ENCODE results near the gene CTNNA2. TPM values are rescaled to one million over a fixed set of nuclear protein-coding genes. Genes with fewer than 3 reads are reported as not detected.

The CTNNA2 gene
- total RNA-seq, 1 donor from 2014 or later = not detected

DNA sequence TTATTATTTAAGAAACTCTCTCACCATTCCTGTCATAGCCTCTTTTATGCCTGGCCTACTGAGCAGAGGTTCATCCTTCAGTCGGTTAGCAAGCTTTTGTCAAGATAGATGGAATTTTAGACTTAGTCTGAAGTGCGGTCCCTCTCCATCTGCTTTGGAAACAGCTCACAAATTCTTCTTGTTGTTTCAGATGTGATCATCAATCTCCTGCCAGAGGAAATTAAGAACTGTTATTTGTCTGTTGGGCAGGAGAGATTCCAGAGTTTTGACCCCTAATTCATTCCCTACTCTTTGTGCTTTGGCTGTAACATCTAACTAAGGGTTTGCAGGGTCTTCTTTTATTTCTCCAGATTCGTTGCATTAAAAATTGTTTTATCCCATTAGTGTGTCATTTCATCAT lies 735.3 kb downstream of the CTNNA2 start:
- intact Hi-C loops (cut with DNase I) = no loop called here
- Histone ChIP-seq H3K9me3 (no peaks in the 10 kb centered on the region), H3K4me1 (no peaks in the 10 kb centered on the region), H3K27me3 (no peaks in the 10 kb centered on the region), H3K4me3 (no peak overlapping the region), H3K27ac (no peak overlapping the region), H3K36me3 (no peaks in the 10 kb centered on the region)
- ATAC-seq = no peak
- TF ChIP-seq, protein P1, sequence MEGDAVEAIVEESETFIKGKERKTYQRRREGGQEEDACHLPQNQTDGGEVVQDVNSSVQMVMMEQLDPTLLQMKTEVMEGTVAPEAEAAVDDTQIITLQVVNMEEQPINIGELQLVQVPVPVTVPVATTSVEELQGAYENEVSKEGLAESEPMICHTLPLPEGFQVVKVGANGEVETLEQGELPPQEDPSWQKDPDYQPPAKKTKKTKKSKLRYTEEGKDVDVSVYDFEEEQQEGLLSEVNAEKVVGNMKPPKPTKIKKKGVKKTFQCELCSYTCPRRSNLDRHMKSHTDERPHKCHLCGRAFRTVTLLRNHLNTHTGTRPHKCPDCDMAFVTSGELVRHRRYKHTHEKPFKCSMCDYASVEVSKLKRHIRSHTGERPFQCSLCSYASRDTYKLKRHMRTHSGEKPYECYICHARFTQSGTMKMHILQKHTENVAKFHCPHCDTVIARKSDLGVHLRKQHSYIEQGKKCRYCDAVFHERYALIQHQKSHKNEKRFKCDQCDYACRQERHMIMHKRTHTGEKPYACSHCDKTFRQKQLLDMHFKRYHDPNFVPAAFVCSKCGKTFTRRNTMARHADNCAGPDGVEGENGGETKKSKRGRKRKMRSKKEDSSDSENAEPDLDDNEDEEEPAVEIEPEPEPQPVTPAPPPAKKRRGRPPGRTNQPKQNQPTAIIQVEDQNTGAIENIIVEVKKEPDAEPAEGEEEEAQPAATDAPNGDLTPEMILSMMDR (IDR thresholded peaks at IDR 0.05) = no peak
- DNase-seq = no peak

DNA sequence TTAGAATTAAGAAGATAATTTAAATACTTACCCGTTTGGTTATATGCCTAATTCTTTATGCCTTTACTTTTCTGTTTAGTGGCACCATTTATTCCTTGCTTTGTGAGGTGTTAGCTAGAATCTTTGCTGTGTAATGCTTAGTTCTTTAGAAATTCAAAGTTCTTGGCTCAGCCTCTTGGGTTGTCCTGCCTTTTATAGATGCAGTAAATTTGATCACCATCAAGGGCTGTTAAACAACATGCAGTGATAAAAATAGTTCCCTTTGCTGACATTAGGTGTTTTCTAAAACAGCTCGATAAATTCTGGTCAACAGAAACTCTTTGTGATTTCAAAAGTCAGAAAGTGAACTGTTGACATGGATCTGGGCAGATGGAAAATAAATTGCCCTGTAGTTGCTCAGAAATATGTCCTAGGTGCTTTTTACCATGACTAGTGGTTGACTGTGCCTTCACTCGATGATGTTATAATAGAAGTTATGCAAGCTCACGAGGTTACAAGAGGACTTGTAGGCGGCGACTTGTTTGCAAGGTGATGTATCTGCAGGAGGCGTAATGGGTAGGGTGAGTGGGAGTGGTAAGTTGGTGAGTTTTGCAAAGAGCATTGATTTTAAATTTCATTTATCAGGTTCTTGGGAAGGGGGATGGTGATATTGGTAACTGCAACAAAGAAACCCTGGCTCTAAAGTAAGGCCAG lies 739.6 kb downstream of the CTNNA2 start:
- TF ChIP-seq, protein P1 (IDR thresholded peaks at IDR 0.05) = no peak
- Histone ChIP-seq H3K36me3 (no peaks in the 10 kb centered on the region), H3K4me1 (no peaks in the 10 kb centered on the region), H3K27me3 (no peaks in the 10 kb centered on the region), H3K27ac (no peak overlapping the region), H3K9me3 (no peaks in the 10 kb centered on the region), H3K4me3 (no peak overlapping the region)
- intact Hi-C loops (cut with DNase I) = no loop called here
- ATAC-seq (no peak), DNase-seq (no peak)

DNA sequence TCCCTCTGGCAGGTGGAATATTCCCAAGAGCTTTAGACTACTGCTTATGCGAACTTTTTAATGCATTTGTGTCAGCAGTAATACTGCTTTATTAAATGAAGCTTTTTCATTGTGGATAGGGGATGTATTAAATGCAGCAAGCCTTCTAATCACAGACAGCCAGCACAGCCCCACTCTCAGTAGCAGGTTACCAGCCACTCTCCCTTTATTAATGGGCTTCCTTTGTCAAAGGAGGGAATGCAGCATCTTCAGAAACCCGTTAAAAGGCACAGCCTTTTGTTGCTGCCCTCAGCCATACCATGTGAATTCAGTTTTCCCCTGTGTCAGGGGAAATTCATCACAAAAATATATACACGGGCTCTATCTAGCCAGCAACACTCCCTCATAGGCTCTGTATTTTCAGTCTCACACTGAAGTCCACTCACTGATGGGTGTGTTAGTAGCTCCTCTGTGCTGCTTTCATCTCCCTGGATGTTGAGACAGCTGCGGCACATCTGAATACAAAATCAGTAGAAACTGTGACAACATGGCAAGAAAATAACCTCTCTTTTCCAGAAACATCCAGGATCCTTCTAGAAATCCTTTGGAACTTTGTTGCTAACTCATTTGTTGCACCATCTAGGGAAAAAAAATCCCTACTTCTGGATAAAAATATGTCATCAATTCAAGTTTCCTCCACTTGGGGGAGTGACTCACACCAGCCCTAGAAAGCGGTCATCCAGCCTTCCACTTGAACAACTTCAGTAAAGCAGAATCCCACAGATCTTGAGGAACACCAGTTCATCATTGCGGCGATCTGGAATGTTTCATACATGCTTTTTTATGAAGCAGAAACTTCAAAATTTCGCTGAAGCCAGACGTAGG lies 743.3 kb downstream of the CTNNA2 start:
- H3K27me3 ChIP-seq = no peaks in the 10 kb centered on the region
- H3K27ac ChIP-seq = no peak overlapping the region
- no peaks in the 10 kb centered on the region for H3K4me1 ChIP-seq
- intact Hi-C loops (cut with DNase I) = no loop called here
- H3K4me3 ChIP-seq = no peak overlapping the region
- DNase-seq (no peak), ATAC-seq (peak; percentile 47)
- H3K36me3 ChIP-seq = no peaks in the 10 kb centered on the region
- TF ChIP-seq, protein P1 (IDR thresholded peaks at IDR 0.05) = peak; percentile 28
- no peaks in the 10 kb centered on the region for H3K9me3 ChIP-seq

DNA sequence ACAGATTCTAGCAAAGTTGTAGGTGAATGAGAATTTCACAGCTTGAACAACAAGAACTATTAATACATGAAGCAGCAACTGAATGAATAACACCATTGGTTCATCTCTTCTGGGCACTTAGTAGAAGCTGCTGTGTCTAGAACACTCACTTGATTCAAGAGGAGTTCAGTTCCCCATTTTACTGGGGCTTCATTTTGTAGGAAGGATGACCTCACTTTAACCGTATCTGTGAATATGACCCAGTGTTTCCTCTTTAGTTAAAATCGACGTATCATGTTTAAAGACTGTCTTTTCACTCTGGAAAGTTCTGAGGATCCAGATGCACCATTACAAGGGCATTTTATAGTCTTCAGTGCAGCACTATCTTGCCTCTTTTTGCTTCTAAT lies 743.9 kb downstream of the CTNNA2 start:
- H3K27ac ChIP-seq = no peak overlapping the region
- no peak overlapping the region for H3K4me3 ChIP-seq
- ATAC-seq (no peak), DNase-seq (no peak)
- H3K4me1 ChIP-seq = no peaks in the 10 kb centered on the region
- intact Hi-C loops (cut with DNase I) = no loop called here
- TF ChIP-seq, protein P1 (IDR thresholded peaks at IDR 0.05) = no peak
- H3K36me3 ChIP-seq = no peaks in the 10 kb centered on the region
- no peaks in the 10 kb centered on the region for H3K9me3 ChIP-seq
- H3K27me3 ChIP-seq = no peaks in the 10 kb centered on the region

DNA sequence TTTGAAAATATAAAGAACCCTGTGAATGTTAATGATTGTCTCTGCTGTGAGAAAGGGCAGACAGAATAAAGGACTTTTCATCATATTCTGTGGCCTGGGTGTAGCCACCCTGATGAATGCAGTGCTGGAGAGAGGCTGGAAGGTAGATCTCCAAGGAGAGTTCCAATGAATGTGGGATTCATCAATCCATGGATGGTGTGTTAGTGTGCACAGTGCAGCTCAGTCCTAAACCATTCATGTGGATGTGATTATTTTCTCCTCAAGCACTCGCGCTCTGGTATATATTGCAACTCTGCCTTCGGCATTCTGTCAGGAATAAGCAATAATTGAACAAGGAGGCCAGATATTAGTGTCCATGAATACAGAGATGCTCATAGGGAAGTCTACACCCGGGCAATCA lies 744.6 kb downstream of the CTNNA2 start:
- Histone ChIP-seq H3K27me3 (no peaks in the 10 kb centered on the region), H3K36me3 (no peaks in the 10 kb centered on the region), H3K4me1 (no peaks in the 10 kb centered on the region), H3K27ac (no peak overlapping the region), H3K9me3 (no peaks in the 10 kb centered on the region), H3K4me3 (no peak overlapping the region)
- intact Hi-C loops (cut with DNase I) = no loop called here
- no peak for DNase-seq
- TF ChIP-seq, protein P1 (IDR thresholded peaks at IDR 0.05) = no peak
- no peak for ATAC-seq

Measured in upper lobe of right lung (tissue), 1 donor.